Measurements from ENCODE around the gene NSL1.

The NSL1 gene

DNA sequence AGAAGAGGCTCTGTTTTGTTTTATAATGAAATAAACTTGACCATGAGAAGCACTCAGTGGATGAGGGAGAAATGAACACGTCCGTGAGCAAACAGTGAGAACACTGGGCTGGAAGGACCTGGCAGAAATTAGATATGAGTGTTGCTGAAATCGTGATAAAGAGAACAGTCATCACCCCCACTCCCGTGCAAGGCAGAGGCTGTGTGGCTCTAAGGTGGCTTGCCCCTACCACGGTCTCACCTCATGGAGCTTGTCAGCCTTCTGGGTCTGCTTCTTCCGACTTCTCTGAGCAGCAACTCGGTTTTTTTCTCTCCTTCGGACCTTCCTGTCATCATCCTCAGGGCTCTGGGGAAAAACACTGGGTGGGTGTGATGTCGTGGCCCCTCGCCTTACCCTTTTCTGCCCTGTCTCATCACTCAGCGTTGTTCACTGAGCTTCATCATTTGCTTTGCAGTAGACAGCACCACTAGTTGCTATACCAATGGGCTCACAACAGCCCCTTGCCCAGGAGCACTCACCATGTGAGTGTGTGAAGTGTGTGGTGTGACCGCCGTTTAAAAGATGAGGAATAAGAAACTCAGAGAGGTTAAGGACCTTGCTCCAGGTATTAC is 94.8 kb downstream of the NSL1 start:
- Histone ChIP-seq H3F3A (ENCODE audit: insufficient read depth) (peaks cover 8% of the 10 kb centered on the region), H2AFZ (ENCODE audit: low read depth, low read length, severe bottlenecking) (no peak overlapping the region), H3K9me2 (replicated peaks; ENCODE audit: insufficient read depth, low read length) (no peaks in the 10 kb centered on the region), H3K36me3 (ENCODE audit: low read length) (no peaks in the 10 kb centered on the region), H3K4me3 (ENCODE audit: insufficient read depth, low read length, poor library complexity, severe bottlenecking) (no peak overlapping the region), H3K27me3 (ENCODE audit: low read length) (no peaks in the 10 kb centered on the region), H3K27ac (ENCODE audit: low read depth, low read length) (no peak overlapping the region), H3K4me2 (ENCODE audit: low read depth, low read length, poor library complexity, severe bottlenecking) (no peak overlapping the region), H4K20me1 (ENCODE audit: low read depth, low read length) (no peaks in the 10 kb centered on the region), H3K79me2 (ENCODE audit: insufficient read depth, low read length) (no peaks in the 10 kb centered on the region), H3K9ac (ENCODE audit: low read length) (no peak overlapping the region), H3K9me3 (ENCODE audit: insufficient read depth, low read length) (no peaks in the 10 kb centered on the region)
- TF ChIP-seq, protein P1, sequence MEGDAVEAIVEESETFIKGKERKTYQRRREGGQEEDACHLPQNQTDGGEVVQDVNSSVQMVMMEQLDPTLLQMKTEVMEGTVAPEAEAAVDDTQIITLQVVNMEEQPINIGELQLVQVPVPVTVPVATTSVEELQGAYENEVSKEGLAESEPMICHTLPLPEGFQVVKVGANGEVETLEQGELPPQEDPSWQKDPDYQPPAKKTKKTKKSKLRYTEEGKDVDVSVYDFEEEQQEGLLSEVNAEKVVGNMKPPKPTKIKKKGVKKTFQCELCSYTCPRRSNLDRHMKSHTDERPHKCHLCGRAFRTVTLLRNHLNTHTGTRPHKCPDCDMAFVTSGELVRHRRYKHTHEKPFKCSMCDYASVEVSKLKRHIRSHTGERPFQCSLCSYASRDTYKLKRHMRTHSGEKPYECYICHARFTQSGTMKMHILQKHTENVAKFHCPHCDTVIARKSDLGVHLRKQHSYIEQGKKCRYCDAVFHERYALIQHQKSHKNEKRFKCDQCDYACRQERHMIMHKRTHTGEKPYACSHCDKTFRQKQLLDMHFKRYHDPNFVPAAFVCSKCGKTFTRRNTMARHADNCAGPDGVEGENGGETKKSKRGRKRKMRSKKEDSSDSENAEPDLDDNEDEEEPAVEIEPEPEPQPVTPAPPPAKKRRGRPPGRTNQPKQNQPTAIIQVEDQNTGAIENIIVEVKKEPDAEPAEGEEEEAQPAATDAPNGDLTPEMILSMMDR (IDR thresholded peaks at IDR 0.05; ENCODE audit: insufficient read depth, low read length, poor library complexity, severe bottlenecking): no peak
- no peak for TF ChIP-seq EZH2phosphoT487 (conservative IDR thresholded peaks at IDR 0.05; ENCODE audit: low read length)

DNA sequence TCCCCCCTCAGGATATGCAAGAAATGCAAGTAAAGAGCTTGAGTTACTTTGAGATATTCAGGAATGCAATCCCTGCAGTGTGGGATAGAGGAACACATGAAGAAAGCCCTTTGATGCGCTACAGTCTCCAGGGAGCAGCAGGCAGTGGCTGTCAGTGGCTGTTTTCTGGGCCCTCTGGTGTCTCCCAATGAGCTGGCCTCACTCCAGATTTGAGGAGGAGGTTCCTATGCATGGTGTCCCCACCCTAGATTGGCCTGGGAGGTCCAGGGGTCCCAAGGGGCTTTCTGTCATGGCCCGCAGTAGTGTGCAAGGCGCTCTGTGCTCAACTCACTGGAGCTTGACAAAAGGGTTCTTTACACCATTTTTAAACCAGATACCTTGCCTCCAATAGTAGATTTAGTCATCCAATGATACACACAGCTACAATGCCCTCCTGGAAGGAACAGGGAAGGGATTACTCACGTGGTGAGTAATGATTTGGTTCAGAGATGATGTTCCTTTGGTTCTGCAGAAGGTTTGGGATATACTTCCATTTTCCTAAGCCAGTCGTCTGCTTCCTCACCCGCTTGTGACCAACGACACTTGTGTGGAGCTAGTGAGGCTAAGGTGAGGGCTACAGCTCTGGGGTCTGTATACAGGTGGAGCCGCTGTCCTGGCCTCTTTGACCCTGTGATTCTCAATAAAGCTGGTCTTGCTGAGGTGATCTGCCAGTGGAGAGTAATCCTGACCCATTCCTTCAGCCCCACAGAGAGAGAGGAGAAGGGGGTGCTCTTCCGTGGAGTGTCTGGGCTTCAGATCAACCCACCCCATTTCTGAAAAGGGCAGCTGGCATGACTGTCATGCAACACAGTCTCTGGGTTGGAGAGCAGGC is 98.6 kb downstream of the NSL1 start:
- Histone ChIP-seq H3K36me3 (ENCODE audit: low read length) (no peaks in the 10 kb centered on the region), H3K9ac (ENCODE audit: low read length) (no peak overlapping the region), H3K79me2 (ENCODE audit: insufficient read depth, low read length) (no peaks in the 10 kb centered on the region), H3K27ac (ENCODE audit: low read depth, low read length) (no peak overlapping the region), H3K4me2 (ENCODE audit: low read depth, low read length, poor library complexity, severe bottlenecking) (no peak overlapping the region), H2AFZ (ENCODE audit: low read depth, low read length, severe bottlenecking) (no peak overlapping the region), H3K9me3 (ENCODE audit: insufficient read depth, low read length) (no peaks in the 10 kb centered on the region), H4K20me1 (ENCODE audit: low read depth, low read length) (no peaks in the 10 kb centered on the region), H3K4me3 (ENCODE audit: insufficient read depth, low read length, poor library complexity, severe bottlenecking) (no peak overlapping the region), H3K27me3 (ENCODE audit: low read length) (no peaks in the 10 kb centered on the region), H3K9me2 (replicated peaks; ENCODE audit: insufficient read depth, low read length) (no peaks in the 10 kb centered on the region), H3F3A (ENCODE audit: insufficient read depth) (no peaks in the 10 kb centered on the region)
- TF ChIP-seq EZH2phosphoT487 (conservative IDR thresholded peaks at IDR 0.05; ENCODE audit: low read length): no peak
- TF ChIP-seq, protein P1 (IDR thresholded peaks at IDR 0.05; ENCODE audit: insufficient read depth, low read length, poor library complexity, severe bottlenecking): no peak

DNA sequence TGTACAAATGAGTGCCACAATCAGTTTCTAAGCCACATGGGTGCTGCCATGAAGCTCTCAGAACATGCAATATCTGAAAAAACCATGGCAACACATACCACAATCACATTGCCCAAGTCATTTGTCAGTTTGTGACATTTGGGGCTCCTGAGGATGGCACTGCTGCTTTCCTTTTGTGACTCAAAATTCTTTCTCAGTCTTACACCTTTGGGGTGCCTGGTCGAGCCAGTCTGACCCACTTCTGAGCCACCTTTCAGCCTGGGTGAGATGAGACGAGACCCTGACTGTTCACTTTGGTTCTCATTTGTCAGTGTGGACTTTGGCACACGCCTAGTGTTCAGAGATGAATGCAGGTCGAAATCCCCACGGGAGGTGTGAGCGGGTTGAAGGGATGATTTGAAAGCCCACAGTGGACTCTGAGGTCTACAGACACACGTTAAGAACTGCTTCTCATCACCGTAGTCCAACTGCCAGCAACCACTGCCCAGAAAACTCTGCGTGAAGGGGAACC is 100.0 kb downstream of the NSL1 start:
- no peak overlapping the region for H3K4me3 ChIP-seq (ENCODE audit: insufficient read depth, low read length, poor library complexity, severe bottlenecking)
- H2AFZ ChIP-seq (ENCODE audit: low read depth, low read length, severe bottlenecking): no peak overlapping the region
- no peaks in the 10 kb centered on the region for H4K20me1 ChIP-seq (ENCODE audit: low read depth, low read length)
- no peak overlapping the region for H3K9ac ChIP-seq (ENCODE audit: low read length)
- TF ChIP-seq EZH2phosphoT487 (conservative IDR thresholded peaks at IDR 0.05; ENCODE audit: low read length): no peak
- TF ChIP-seq, protein P1 (IDR thresholded peaks at IDR 0.05; ENCODE audit: insufficient read depth, low read length, poor library complexity, severe bottlenecking): no peak
- no peak overlapping the region for H3K4me2 ChIP-seq (ENCODE audit: low read depth, low read length, poor library complexity, severe bottlenecking)
- no peaks in the 10 kb centered on the region for H3K9me2 ChIP-seq (replicated peaks; ENCODE audit: insufficient read depth, low read length)
- no peaks in the 10 kb centered on the region for H3K36me3 ChIP-seq (ENCODE audit: low read length)
- H3F3A ChIP-seq (ENCODE audit: insufficient read depth): no peaks in the 10 kb centered on the region
- H3K27ac ChIP-seq (ENCODE audit: low read depth, low read length): no peak overlapping the region
- no peaks in the 10 kb centered on the region for H3K9me3 ChIP-seq (ENCODE audit: insufficient read depth, low read length)
- no peaks in the 10 kb centered on the region for H3K27me3 ChIP-seq (ENCODE audit: low read length)
- H3K79me2 ChIP-seq (ENCODE audit: insufficient read depth, low read length): no peaks in the 10 kb centered on the region

Measured in SU-DHL-6 (cell line).